ENCODE results near the gene RAPGEF4.

Gene RAPGEF4

GRCh38 chr2:173075781-173076580, 340.3 kb downstream of the RAPGEF4 start, which contains the start of gene MAP3K20:
Gene MAP3K20 (plus strand): TSS chr2:173075846. CDS start chr2:173091032, 15,186 bp downstream.
- Histone ChIP-seq H3K79me1 (ENCODE audit: low read depth, low read length) (no peaks in the 10 kb centered on the region), H3K4me3 (ENCODE audit: low read length in 2 of 2) (peak within 1 kb of the TSS; percentile 59 to 96), H3K14ac (ENCODE audit: low read length) (peak within 1 kb of the TSS; percentile 97), H3K27ac (replicated peaks; ENCODE audit: low read length) (peak within 1 kb of the TSS; percentile 13), H3K36me3 (replicated peaks in 1 of 2; ENCODE audit: control insufficient read depth in 2 of 2, insufficient read depth in 2 of 2, low read length in 2 of 2) (peaks cover 0 to 2% of the 10 kb centered on the region in 2 donors), H4K91ac (ENCODE audit: low read depth, low read length, poor library complexity) (no peak within 1 kb of the TSS), H2BK120ac (ENCODE audit: low read depth, low read length) (peak within 1 kb of the TSS; percentile 14), H3K18ac (ENCODE audit: low read length) (peak within 1 kb of the TSS; percentile 98), H3K27me3 (ENCODE audit: control insufficient read depth in 3 of 3, insufficient read depth in 3 of 3, low read depth in 1 of 3, low read length in 3 of 3) (peaks cover 0 to 40% (median 0%) of the 10 kb centered on the region in 3 experiments), H3K4me2 (ENCODE audit: insufficient read depth, low read length, poor library complexity, severe bottlenecking) (peak within 1 kb of the TSS; percentile 84), H2BK12ac (ENCODE audit: low read length) (no peak within 1 kb of the TSS), H3K4ac (ENCODE audit: low read length) (no peak within 1 kb of the TSS), H2BK5ac (ENCODE audit: low read length) (peak within 1 kb of the TSS; percentile 54), H3K9me3 (replicated peaks in 1 of 2; ENCODE audit: control insufficient read depth in 2 of 2, insufficient read depth in 1 of 2, low read depth in 1 of 2, low read length in 2 of 2) (peaks cover 0 to 4% of the 10 kb centered on the region in 2 donors), H3K23ac (ENCODE audit: low read depth, low read length, poor library complexity) (peak within 1 kb of the TSS; percentile 95), H2BK15ac (ENCODE audit: low read length) (peak within 1 kb of the TSS; percentile 84), H3K4me1 (ENCODE audit: control insufficient read depth in 2 of 2, insufficient read depth in 1 of 2, low read depth in 1 of 2, low read length in 2 of 2) (peaks cover 2 to 9% of the 10 kb centered on the region in 2 donors), H2AFZ (ENCODE audit: low read length) (peak within 1 kb of the TSS; percentile 88), H3K9ac (ENCODE audit: low read depth, low read length, poor library complexity) (peak within 1 kb of the TSS; percentile 94), H4K8ac (ENCODE audit: low read depth, low read length) (no peak within 1 kb of the TSS), H2AK5ac (ENCODE audit: low read depth, low read length) (no peak within 1 kb of the TSS)
- DNase-seq (ENCODE audit: low spot score): peak; percentile 42
- no CpG with 5 or more reads among the region's 106 CpGs for WGBS, 2 donors (ENCODE audit: extremely low coverage in 2 of 2, insufficient read length in 2 of 2, insufficient replicate concordance in 1 of 2)

GRCh38 chr2:173076581-173077345, 341.1 kb downstream of the RAPGEF4 start:
- H3K23ac ChIP-seq (ENCODE audit: low read depth, low read length, poor library complexity): peak overlapping the region; percentile 94
- H3K36me3 ChIP-seq (replicated peaks in 1 of 2; ENCODE audit: control insufficient read depth in 2 of 2, insufficient read depth in 2 of 2, low read length in 2 of 2): peaks cover 2 to 3% of the 10 kb centered on the region in 2 donors
- no peak overlapping the region for H3K14ac ChIP-seq (ENCODE audit: low read length)
- no peak overlapping the region for H3K18ac ChIP-seq (ENCODE audit: low read length)
- H3K4me2 ChIP-seq (ENCODE audit: insufficient read depth, low read length, poor library complexity, severe bottlenecking): peak overlapping the region; percentile 84
- H2BK15ac ChIP-seq (ENCODE audit: low read length): peak overlapping the region; percentile 84
- H2AK5ac ChIP-seq (ENCODE audit: low read depth, low read length): no peak overlapping the region
- H3K9ac ChIP-seq (ENCODE audit: low read depth, low read length, poor library complexity): peak overlapping the region; percentile 94
- no CpG with 5 or more reads among the region's 27 CpGs for WGBS, 2 donors (ENCODE audit: extremely low coverage in 2 of 2, insufficient read length in 2 of 2, insufficient replicate concordance in 1 of 2)
- peak overlapping the region; percentile 59 to 96 for H3K4me3 ChIP-seq (ENCODE audit: low read length in 2 of 2)
- H2BK12ac ChIP-seq (ENCODE audit: low read length): no peak overlapping the region
- H3K9me3 ChIP-seq (replicated peaks in 1 of 2; ENCODE audit: control insufficient read depth in 2 of 2, insufficient read depth in 1 of 2, low read depth in 1 of 2, low read length in 2 of 2): peaks cover 1 to 4% of the 10 kb centered on the region in 2 donors
- peak; percentile 23 for DNase-seq (ENCODE audit: low spot score)
- no peak overlapping the region for H4K8ac ChIP-seq (ENCODE audit: low read depth, low read length)
- H3K4me1 ChIP-seq (ENCODE audit: control insufficient read depth in 2 of 2, insufficient read depth in 1 of 2, low read depth in 1 of 2, low read length in 2 of 2): peaks cover 2 to 9% of the 10 kb centered on the region in 2 donors
- no peak overlapping the region for H2BK120ac ChIP-seq (ENCODE audit: low read depth, low read length)
- peaks cover 0 to 36% (median 0%) of the 10 kb centered on the region in 3 experiments for H3K27me3 ChIP-seq (ENCODE audit: control insufficient read depth in 3 of 3, insufficient read depth in 3 of 3, low read depth in 1 of 3, low read length in 3 of 3)
- H4K91ac ChIP-seq (ENCODE audit: low read depth, low read length, poor library complexity): no peak overlapping the region
- H3K79me1 ChIP-seq (ENCODE audit: low read depth, low read length): peaks cover 2% of the 10 kb centered on the region
- peak overlapping the region; percentile 13 for H3K27ac ChIP-seq (replicated peaks; ENCODE audit: low read length)
- peak overlapping the region; percentile 88 for H2AFZ ChIP-seq (ENCODE audit: low read length)
- H2BK5ac ChIP-seq (ENCODE audit: low read length): peak overlapping the region; percentile 54
- no peak overlapping the region for H3K4ac ChIP-seq (ENCODE audit: low read length)

- peaks cover 2 to 5% of the 10 kb centered on the region in 2 donors for H3K36me3 ChIP-seq (replicated peaks in 1 of 2; ENCODE audit: control insufficient read depth in 2 of 2, insufficient read depth in 2 of 2, low read length in 2 of 2)
- no peak overlapping the region for H4K8ac ChIP-seq (ENCODE audit: low read depth, low read length)
- no peak overlapping the region for H2AFZ ChIP-seq (ENCODE audit: low read length)
- no peak overlapping the region for H2BK5ac ChIP-seq (ENCODE audit: low read length)
- no peak overlapping the region for H3K27ac ChIP-seq (replicated peaks; ENCODE audit: low read length)
- no peak overlapping the region for H3K23ac ChIP-seq (ENCODE audit: low read depth, low read length, poor library complexity)
- no peak overlapping the region for H4K91ac ChIP-seq (ENCODE audit: low read depth, low read length, poor library complexity)
- H2AK5ac ChIP-seq (ENCODE audit: low read depth, low read length): no peak overlapping the region
- H2BK15ac ChIP-seq (ENCODE audit: low read length): no peak overlapping the region
- peaks cover 0 to 27% (median 0%) of the 10 kb centered on the region in 3 experiments for H3K27me3 ChIP-seq (ENCODE audit: control insufficient read depth in 3 of 3, insufficient read depth in 3 of 3, low read depth in 1 of 3, low read length in 3 of 3)
- H2BK120ac ChIP-seq (ENCODE audit: low read depth, low read length): no peak overlapping the region
- H3K79me1 ChIP-seq (ENCODE audit: low read depth, low read length): peaks cover 2% of the 10 kb centered on the region
- peaks cover 2 to 9% of the 10 kb centered on the region in 2 donors for H3K4me1 ChIP-seq (ENCODE audit: control insufficient read depth in 2 of 2, insufficient read depth in 1 of 2, low read depth in 1 of 2, low read length in 2 of 2)
- DNase-seq (ENCODE audit: low spot score): no peak
- no peak overlapping the region for H3K4ac ChIP-seq (ENCODE audit: low read length)
- H3K18ac ChIP-seq (ENCODE audit: low read length): no peak overlapping the region
- peak overlapping the region in 1 of 2 donors; percentile 59 for H3K4me3 ChIP-seq (ENCODE audit: low read length in 2 of 2)
- no peak overlapping the region for H3K14ac ChIP-seq (ENCODE audit: low read length)
- no peak overlapping the region for H3K9ac ChIP-seq (ENCODE audit: low read depth, low read length, poor library complexity)
- peaks cover 1 to 4% of the 10 kb centered on the region in 2 donors for H3K9me3 ChIP-seq (replicated peaks in 1 of 2; ENCODE audit: control insufficient read depth in 2 of 2, insufficient read depth in 1 of 2, low read depth in 1 of 2, low read length in 2 of 2)
- H3K4me2 ChIP-seq (ENCODE audit: insufficient read depth, low read length, poor library complexity, severe bottlenecking): no peak overlapping the region
- no CpG with 5 or more reads among the region's 5 CpGs for WGBS, 2 donors (ENCODE audit: extremely low coverage in 2 of 2, insufficient read length in 2 of 2, insufficient replicate concordance in 1 of 2)
- no peak overlapping the region for H2BK12ac ChIP-seq (ENCODE audit: low read length)
Observed at GRCh38 chr2:173077506-173078177, 342.0 kb downstream of the RAPGEF4 start.
